Activated CD8-positive, alpha-beta memory T cell treated with anti-CD3 and anti-CD28 coated beads, Interleukin-2, amount 50 U/mL, for 24 hours (primary cell): ENCODE results near the gene SLC16A3.

ENCODE experiments used
- DNase-seq: peaks from one replicate; pipeline ENCODE4 v3.0.0-alpha.2; 2020; ENCODE audit errors: extremely low read depth

The SLC16A3 gene

DNA sequence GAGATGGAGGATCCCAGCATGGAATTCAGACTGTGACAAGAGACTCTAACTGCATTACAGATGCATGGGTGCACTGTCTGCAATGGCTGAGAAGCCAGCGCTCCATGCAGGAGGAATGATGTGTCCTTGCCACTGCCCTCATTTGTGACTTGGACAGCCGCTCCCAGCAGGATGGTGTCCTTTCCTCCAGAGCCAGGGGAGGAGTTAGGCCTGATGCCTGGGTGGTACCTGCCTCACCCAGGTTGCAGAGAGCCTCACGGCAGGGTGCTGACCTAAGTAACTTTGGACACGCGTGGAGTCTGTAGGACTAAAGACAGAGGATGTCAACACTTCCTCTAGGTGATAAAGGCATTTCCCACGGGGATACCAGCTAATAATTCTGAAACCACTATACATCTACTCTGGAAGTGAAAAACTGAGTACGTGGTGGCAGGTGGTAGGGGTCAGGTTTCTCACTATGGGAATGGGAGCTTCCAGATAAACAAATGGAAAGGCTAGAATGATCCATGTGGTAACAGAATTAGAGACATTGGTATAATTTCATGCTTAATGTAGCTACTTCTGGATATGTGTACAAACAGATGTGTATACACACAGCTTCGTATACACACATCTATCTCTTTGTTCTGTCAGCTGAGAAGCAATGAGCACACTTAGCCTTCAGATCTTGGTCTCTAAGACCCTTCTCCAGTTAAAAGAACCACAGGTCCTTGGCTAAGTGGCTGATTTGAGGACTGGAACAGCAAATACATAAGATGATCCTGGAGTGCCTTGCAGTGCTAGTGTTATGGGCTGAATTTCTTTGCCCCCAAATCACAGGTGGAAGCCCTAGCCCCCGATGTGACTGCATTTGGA is 58.4 kb downstream of the SLC16A3 start:
- no peak for DNase-seq

DNA sequence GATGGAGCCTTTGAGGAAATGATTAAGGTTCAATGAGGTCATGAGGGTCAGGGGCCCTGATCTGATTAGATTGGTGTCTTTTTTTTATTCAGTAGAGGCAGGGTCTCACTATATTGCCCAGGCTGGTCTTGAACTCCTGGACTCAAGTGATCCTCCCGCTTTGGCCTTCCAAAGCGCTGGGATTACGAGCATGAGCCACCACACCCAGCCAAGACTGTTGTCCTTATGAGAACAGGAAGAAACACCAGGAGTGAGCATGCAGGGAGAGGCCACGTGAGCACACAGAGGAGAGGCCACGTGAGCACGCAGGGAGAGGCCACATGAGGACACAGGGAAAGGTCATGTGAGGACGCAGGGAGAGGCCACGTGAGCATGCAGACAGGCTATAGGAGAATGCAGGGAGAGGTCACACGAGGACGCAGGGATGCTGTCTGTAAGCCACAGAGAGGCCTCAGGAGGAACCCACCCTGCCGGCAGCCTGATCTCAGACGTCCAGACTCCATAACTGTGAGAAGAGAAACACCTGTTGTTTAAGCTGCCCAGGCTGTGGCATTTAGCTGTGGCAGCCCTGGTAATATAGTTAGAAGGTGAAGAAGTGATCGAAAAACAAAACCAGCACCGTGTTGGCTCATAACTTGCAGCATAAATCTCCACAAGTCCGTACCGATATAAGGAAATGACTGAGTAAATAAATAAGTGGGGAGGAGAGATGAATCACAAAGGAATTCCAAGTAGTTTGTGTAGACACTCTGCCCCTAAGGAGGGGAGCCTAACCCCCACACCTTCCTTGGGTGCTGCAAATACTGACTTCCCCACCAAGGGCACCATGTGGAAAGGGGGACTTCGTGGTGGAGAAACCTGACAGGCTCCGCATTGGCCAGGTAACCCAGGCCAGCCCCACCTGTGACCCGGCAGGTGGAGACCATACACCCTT is 59.3 kb downstream of the SLC16A3 start:
- DNase-seq, result no peak
